22Rv1 (cell line): ENCODE results near the gene LRCH1.

Experiments used
- CTCF ChIP-seq: fragments of 450-650 bp; IDR thresholded peaks from 2 replicates; pipeline ENCODE4 v1.5.1; 2017; ENCODE audit warnings: mild to moderate bottlenecking
- ZFX ChIP-seq: fragments of 450-650 bp; IDR thresholded peaks from 2 replicates; pipeline ENCODE4 v1.6.1; 2017; ENCODE audit warnings: antibody characterized with exemption, borderline replicate concordance

- TF ChIP-seq CTCF = no peak
- TF ChIP-seq ZFX = no peak
Measured at GRCh38 chr13:46576762-46577161, 23.8 kb downstream of the LRCH1 start.
